H9 (cell line): ENCODE data around the gene TM9SF2. TPM values are rescaled to one million over a fixed set of nuclear protein-coding genes. Genes with fewer than 3 reads are reported as not detected.

Experiments
- DNase-seq: peaks from one replicate; pipeline ENCODE4 v3.0.0-alpha.2; 2017
- H2AFZ ChIP-seq: one replicate; pipeline ENCODE4 v1.6.1; 2013; ENCODE audit warnings: mild to moderate bottlenecking, low read length, control low read depth, moderate library complexity
- H2AK5ac ChIP-seq: 2 replicates; pipeline ENCODE4 v1.6.1; 2013; ENCODE audit warnings: low read length, control low read depth, mixed read lengths; ENCODE audit not compliant: insufficient read length
- H2BK120ac ChIP-seq: one replicate; pipeline ENCODE4 v1.6.1; 2013; ENCODE audit warnings: low read depth, mild to moderate bottlenecking, low read length, control low read depth, inconsistent platforms; ENCODE audit not compliant: poor library complexity, severe bottlenecking
- H2BK12ac ChIP-seq: 2 replicates; pipeline ENCODE4 v1.6.1; 2013; ENCODE audit warnings: low read length, control low read depth, mixed read lengths, low read depth; ENCODE audit not compliant: insufficient read length
- H2BK15ac ChIP-seq: 2 replicates; pipeline ENCODE4 v1.6.1; 2013; ENCODE audit warnings: low read depth, low read length, control low read depth
- H2BK20ac ChIP-seq: one replicate; pipeline ENCODE4 v1.6.1; 2013; ENCODE audit warnings: low read depth, mild to moderate bottlenecking, low read length, control low read depth, inconsistent platforms; ENCODE audit not compliant: poor library complexity, severe bottlenecking
- H2BK5ac ChIP-seq: 2 replicates; pipeline ENCODE4 v1.6.1; 2013; ENCODE audit warnings: low read length, control low read depth, mixed read lengths; ENCODE audit not compliant: insufficient read length
- H3K14ac ChIP-seq: 2 replicates; pipeline ENCODE4 v1.6.1; 2013; ENCODE audit warnings: low read length, control low read depth; ENCODE audit not compliant: insufficient read depth
- H3K18ac ChIP-seq: 2 replicates; pipeline ENCODE4 v1.6.1; 2013; ENCODE audit warnings: low read depth, mild to moderate bottlenecking, mixed read lengths, low read length, control low read depth; ENCODE audit not compliant: insufficient read length
- H3K23ac ChIP-seq: 2 replicates; pipeline ENCODE4 v1.6.1; 2013; ENCODE audit warnings: low read length, control low read depth, mixed read lengths, low read depth; ENCODE audit not compliant: insufficient read length
- H3K23me2 ChIP-seq: 2 replicates; pipeline ENCODE4 v1.6.1; 2013; ENCODE audit warnings: low read depth, mild to moderate bottlenecking, mixed read lengths, low read length, control low read depth; ENCODE audit not compliant: insufficient read length, poor library complexity, severe bottlenecking
- H3K27ac ChIP-seq: 2 replicates; pipeline ENCODE4 v1.5.1; 2013; ENCODE audit warnings: low read length, control low read depth, mixed read lengths, low read depth; ENCODE audit not compliant: insufficient read length
- H3K27me3 ChIP-seq: 2 replicates; pipeline ENCODE4 v1.6.1; 2013; ENCODE audit warnings: low read length, control low read depth, inconsistent platforms; ENCODE audit not compliant: insufficient read depth
- H3K4ac ChIP-seq: 2 replicates; pipeline ENCODE4 v1.6.1; 2013; ENCODE audit warnings: low read depth, mild to moderate bottlenecking, control low read depth, inconsistent platforms, low read length, moderate library complexity
- H3K4me1 ChIP-seq: 2 replicates; pipeline ENCODE4 v1.6.1; 2013; ENCODE audit warnings: low read length, control low read depth, inconsistent platforms; ENCODE audit not compliant: insufficient read depth
- H3K4me2 ChIP-seq: 2 replicates; pipeline ENCODE4 v1.6.1; 2013; ENCODE audit warnings: low read length, control low read depth, mixed read lengths; ENCODE audit not compliant: insufficient read length, insufficient read depth
- H3K56ac ChIP-seq: 2 replicates; pipeline ENCODE4 v1.6.1; 2013; ENCODE audit warnings: low read depth, mild to moderate bottlenecking, mixed read lengths, low read length, control low read depth; ENCODE audit not compliant: insufficient read length
- H3K79me1 ChIP-seq: 2 replicates; pipeline ENCODE4 v1.6.1; 2013; ENCODE audit warnings: low read depth, mild to moderate bottlenecking, moderate library complexity, low read length, control low read depth, inconsistent platforms; ENCODE audit not compliant: insufficient read depth, poor library complexity, severe bottlenecking
- H3K79me2 ChIP-seq: 2 replicates; pipeline ENCODE4 v1.6.1; 2013; ENCODE audit warnings: low read length, control low read depth, inconsistent platforms; ENCODE audit not compliant: insufficient read depth
- H3K9ac ChIP-seq: 2 replicates; pipeline ENCODE4 v1.6.1; 2013; ENCODE audit warnings: low read length, control low read depth, mixed read lengths; ENCODE audit not compliant: insufficient read length; ENCODE audit errors: extremely low read depth
- H3K9me3 ChIP-seq: one replicate; pipeline ENCODE4 v1.6.1; 2013; ENCODE audit warnings: low read depth, low read length, inconsistent platforms; ENCODE audit not compliant: control insufficient read depth
- H3T11ph ChIP-seq: one replicate; pipeline ENCODE4 v1.6.1; 2013; ENCODE audit warnings: mild to moderate bottlenecking, low read length, control low read depth, inconsistent platforms
- H4K20me1 ChIP-seq: one replicate; pipeline ENCODE4 v1.6.1; 2013; ENCODE audit not compliant: control insufficient read depth, insufficient read length, insufficient read depth
- H4K5ac ChIP-seq: 2 replicates; pipeline ENCODE4 v1.6.1; 2013; ENCODE audit warnings: low read depth, mild to moderate bottlenecking, mixed read lengths, low read length, control low read depth; ENCODE audit not compliant: insufficient read length
- H4K8ac ChIP-seq: replicated peaks from 2 replicates; pipeline ENCODE4 v1.6.1; 2013; ENCODE audit warnings: low read length, control low read depth, mixed read lengths, low read depth; ENCODE audit not compliant: insufficient read length
- H4K91ac ChIP-seq: 2 replicates; pipeline ENCODE4 v1.6.1; 2013; ENCODE audit warnings: low read depth, mild to moderate bottlenecking, moderate library complexity, mixed read lengths, low read length, control low read depth; ENCODE audit not compliant: insufficient read length
- H3K27ac Mint-ChIP-seq, 3 experiments: 2 replicates in 2 of 3; 3 replicates in 1 of 3; pipeline ENCODE4 v1.8.0; 2020 to 2021; ENCODE audit warnings: mixed read lengths in 3 of 3, mild to moderate bottlenecking in 1 of 3, moderate library complexity in 1 of 3
- H3K27me3 Mint-ChIP-seq: 2 replicates; pipeline ENCODE4 v1.8.0; 2021; ENCODE audit warnings: low read depth, mild to moderate bottlenecking, moderate library complexity, mixed read lengths
- H3K36me3 Mint-ChIP-seq, 3 experiments: 2 replicates in 2 of 3; 3 replicates in 1 of 3; pipeline ENCODE4 v1.8.0; 2020 to 2021; ENCODE audit warnings: low read depth in 3 of 3, mixed read lengths in 3 of 3; ENCODE audit not compliant: insufficient read depth in 1 of 3
- H3K4me1 Mint-ChIP-seq, 2 experiments: 2 replicates each; pipeline ENCODE4 v1.8.0; 2020; ENCODE audit warnings: mixed read lengths in 2 of 2
- H3K4me3 Mint-ChIP-seq, 2 experiments: 2 replicates in 1 of 2; 3 replicates in 1 of 2; pipeline ENCODE4 v1.8.0; 2020 to 2021; ENCODE audit warnings: mild to moderate bottlenecking in 2 of 2, mixed read lengths in 2 of 2, moderate library complexity in 1 of 2
- H3K9me3 Mint-ChIP-seq, 2 experiments: 2 replicates in 1 of 2; 3 replicates in 1 of 2; pipeline ENCODE4 v1.8.0; 2020; ENCODE audit warnings: mild to moderate bottlenecking in 2 of 2, mixed read lengths in 2 of 2, moderate library complexity in 1 of 2
- WGBS: extraction: QIAGEN DNeasy Blood & Tissue Kit; methylation state at CpG from one replicate; pipeline ENCODE4 v1.1.7; 2013; ENCODE audit warnings: missing lambda C conversion rate, low lambda C conversion rate, mixed read lengths; ENCODE audit not compliant: insufficient read length; ENCODE audit errors: extremely low coverage; 5-methylcytosine and 5-hydroxymethylcytosine counted together
- total RNA-seq: library from RNA; stranded (reverse); gene quantifications from 2 replicates; pipeline ENCODE4 v1.2.1, GENCODE V29; 2021
- TF ChIP-seq, protein P1 (sequence below): fragments of 200-600 bp; sonication (generic); conservative IDR thresholded peaks from 3 replicates; pipeline ENCODE4 v1.8.0; 2021; ENCODE audit warnings: antibody characterized with exemption, mild to moderate bottlenecking

The TM9SF2 gene
- total RNA-seq, 1 experiment from 2014 or later, result 86.1 TPM

DNA sequence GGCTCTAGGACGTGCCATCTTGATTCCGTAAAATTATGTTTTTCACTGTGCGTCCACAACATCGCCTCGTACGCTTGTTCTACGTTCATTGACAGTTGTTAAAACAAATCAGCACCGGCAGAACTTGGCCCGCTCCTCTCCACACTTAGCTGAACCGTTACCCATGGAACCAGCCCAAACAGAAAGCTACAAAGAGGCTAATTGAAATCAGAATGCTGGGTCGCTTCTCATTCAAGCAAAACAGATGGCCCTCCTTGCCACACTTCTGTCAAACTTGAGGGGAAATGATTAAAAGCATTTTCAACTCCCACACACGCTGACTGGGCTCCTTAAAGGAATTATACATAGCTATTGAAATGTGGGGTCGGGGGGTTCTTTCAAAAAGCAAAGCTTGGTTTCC is 71.6 kb downstream of the TM9SF2 start:
- no peak overlapping the region for H3K4me3 Mint-ChIP-seq
- no peak for DNase-seq

More for the DNA sequence above, 71.6 kb downstream of the TM9SF2 start:
- Histone ChIP-seq H2BK120ac (no peak overlapping the region), H3T11ph (no peak overlapping the region), H3K27me3 (no peaks in the 10 kb centered on the region), H2BK20ac (no peak overlapping the region), H3K9ac (no peak overlapping the region), H3K23me2 (no peaks in the 10 kb centered on the region), H3K79me1 (no peaks in the 10 kb centered on the region), H4K5ac (no peak overlapping the region), H2BK5ac (no peak overlapping the region), H3K23ac (no peak overlapping the region), H2AFZ (no peak overlapping the region), H2AK5ac (no peak overlapping the region), H3K4ac (no peak overlapping the region), H3K4me2 (no peak overlapping the region), H3K79me2 (no peaks in the 10 kb centered on the region), H4K91ac (no peak overlapping the region), H2BK15ac (no peak overlapping the region), H4K8ac (no peak overlapping the region), H3K4me1 (no peaks in the 10 kb centered on the region), H2BK12ac (no peak overlapping the region), H3K27ac (no peak overlapping the region), H3K18ac (no peak overlapping the region), H3K14ac (no peak overlapping the region), H3K9me3 (no peaks in the 10 kb centered on the region), H4K20me1 (no peaks in the 10 kb centered on the region), H3K56ac (no peak overlapping the region)
- TF ChIP-seq, protein P1, sequence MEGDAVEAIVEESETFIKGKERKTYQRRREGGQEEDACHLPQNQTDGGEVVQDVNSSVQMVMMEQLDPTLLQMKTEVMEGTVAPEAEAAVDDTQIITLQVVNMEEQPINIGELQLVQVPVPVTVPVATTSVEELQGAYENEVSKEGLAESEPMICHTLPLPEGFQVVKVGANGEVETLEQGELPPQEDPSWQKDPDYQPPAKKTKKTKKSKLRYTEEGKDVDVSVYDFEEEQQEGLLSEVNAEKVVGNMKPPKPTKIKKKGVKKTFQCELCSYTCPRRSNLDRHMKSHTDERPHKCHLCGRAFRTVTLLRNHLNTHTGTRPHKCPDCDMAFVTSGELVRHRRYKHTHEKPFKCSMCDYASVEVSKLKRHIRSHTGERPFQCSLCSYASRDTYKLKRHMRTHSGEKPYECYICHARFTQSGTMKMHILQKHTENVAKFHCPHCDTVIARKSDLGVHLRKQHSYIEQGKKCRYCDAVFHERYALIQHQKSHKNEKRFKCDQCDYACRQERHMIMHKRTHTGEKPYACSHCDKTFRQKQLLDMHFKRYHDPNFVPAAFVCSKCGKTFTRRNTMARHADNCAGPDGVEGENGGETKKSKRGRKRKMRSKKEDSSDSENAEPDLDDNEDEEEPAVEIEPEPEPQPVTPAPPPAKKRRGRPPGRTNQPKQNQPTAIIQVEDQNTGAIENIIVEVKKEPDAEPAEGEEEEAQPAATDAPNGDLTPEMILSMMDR, result no peak
- Mint-ChIP-seq H3K4me1 (peaks cover 6 to 9% of the 10 kb centered on the region in 2 experiments), H3K36me3 (peaks cover 8 to 12% (median 10%) of the 10 kb centered on the region in 3 experiments; a peak in 6 of 7 replicates), H3K27me3 (no peaks in the 10 kb centered on the region), H3K9me3 (peaks cover 10 to 16% of the 10 kb centered on the region in 2 experiments), H3K27ac (peak overlapping the region in 1 of 3 experiments; percentile 69; a peak in 2 of 7 replicates)
- no CpG with 5 or more reads among the region's 13 CpGs for WGBS
